HG03439 (cell line): ENCODE data around the gene FNDC3A.

Source experiments
- ATAC-seq: cut with Tn5 transposase; IDR thresholded peaks from one replicate; pipeline ENCODE4 v1.9.1; 2021; ENCODE audit warnings: mild to moderate bottlenecking, moderate library complexity; ENCODE audit not compliant: unreplicated experiment

Gene FNDC3A

DNA sequence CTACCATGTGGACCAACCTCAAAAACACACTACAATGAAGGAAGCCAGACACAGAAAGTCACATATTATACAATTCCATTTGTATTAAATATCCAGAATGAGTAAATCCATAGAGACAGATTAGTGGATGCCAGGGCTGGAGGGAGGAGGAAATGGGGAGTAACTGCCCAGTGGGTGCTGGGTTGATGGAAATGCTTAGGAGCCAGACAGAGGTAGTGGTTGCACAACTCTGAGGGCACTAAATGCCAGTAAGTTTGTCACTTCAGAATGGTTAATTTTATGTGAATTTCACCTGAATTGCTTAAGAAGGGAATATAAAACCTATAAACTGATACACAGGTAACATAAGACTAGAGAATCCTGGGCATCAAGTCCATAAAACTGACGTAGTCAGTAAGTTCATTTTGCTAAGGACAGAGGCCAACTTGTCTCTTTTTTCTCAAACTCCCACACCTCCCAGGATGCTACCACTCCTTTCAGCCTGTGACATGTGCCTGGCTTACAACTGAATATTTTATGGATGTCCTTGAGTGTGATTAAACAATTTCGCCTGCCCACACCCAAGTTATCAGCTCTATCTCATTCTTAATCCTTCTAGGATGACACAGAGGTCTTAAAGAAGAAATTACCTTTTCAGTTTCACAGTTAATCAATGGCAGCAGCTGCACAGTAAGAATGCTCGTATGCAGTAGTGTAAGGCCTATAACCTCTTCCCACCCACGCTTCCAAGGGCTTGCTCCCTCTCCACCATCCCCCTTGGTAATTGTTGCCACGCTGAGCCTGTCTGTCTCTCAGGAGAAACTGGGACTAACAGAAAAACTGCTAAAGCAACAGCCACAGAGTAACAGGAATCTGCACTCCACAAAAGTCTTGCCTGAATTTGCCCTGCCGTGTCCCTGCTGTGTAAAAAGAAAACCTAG lies 238.5 kb downstream of the FNDC3A start:
- no peak for ATAC-seq

GRCh38 chr13:49214917-49215376 lies 239.2 kb downstream of the FNDC3A start:
- peak; percentile 47 for ATAC-seq

- ATAC-seq: no peak
Measured at GRCh38 chr13:49216334-49216733, 240.6 kb downstream of the FNDC3A start.

- ATAC-seq: no peak
Measured at GRCh38 chr13:49217962-49218492, 242.3 kb downstream of the FNDC3A start.

DNA sequence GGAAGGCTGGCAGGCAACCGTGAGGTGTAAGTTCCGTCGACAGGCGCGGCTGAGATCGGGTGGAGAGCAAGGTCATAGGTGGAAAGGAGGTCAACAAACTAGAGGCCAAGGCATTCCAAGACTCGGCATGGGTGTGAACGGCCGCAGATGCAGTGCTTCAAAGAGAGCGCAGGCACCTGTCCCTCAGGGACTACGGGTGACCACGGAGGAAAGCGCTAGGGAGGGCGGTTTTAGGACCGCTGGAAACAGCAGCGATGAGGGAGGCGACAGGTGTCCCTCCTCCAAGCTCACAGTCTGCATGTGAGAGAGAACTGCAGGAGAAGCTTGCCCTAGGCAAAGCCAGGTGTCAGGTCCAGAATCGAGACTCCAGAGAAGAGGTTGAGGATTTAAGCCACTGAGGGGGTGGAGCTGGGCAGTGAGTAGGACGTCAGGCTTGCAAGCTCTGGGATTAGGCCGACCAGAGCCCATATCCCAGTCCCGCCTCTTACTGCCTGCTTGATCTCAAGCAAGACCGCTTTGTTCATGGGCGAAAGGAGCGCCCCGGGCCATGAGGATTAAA lies 242.9 kb downstream of the FNDC3A start:
- no peak for ATAC-seq

GRCh38 chr13:49219647-49220035 lies 243.9 kb downstream of the FNDC3A start:
- ATAC-seq: no peak

- ATAC-seq: no peak
Measured at GRCh38 chr13:49220036-49220855, 244.5 kb downstream of the FNDC3A start, which contains the start of gene MLNR. MLNR (plus strand) TSS chr13:49220338; CDS start chr13:49220338, 0 bp downstream.

GRCh38 chr13:49220856-49221589 lies 245.3 kb downstream of the FNDC3A start:
- no peak for ATAC-seq

GRCh38 chr13:49221590-49221965 lies 245.9 kb downstream of the FNDC3A start:
- ATAC-seq: no peak

DNA sequence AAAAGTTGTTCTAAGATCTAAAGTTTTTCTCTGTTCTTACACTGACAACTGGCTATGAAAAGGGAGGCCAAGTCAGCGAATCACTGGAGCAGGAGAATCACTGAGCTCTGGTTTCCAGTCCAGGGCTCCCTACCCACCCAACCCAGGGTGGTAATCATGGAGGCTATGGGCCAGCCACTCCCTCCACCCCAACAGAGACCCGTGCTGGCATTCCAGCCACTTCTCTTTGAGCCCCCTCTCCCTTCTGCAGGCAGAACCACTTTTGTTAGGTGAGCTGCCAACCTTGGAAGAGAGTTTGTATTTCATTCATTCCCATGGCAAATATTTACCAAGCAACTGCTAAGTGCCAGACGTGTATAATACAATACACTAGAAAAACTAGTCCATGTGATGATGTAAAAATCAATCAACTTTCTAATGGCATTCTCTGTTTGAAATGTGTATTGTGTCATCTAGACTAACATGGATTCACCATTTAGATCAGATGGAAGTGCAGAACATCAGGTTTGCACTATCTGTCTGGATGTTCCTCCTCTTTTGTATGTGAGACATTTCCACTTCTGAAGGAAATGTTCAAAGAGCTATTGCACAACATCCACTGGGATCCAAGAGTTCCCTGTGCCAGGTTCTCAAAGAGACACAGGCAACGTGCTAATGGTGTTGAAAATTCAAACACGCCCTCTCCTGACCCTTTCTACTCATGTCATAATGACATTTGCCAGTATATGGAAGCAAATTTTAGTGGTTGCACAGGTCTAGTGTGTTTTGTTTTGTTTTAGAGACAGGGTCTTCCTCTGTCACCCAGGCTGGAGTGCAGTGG lies 249.7 kb downstream of the FNDC3A start:
- no peak for ATAC-seq

DNA sequence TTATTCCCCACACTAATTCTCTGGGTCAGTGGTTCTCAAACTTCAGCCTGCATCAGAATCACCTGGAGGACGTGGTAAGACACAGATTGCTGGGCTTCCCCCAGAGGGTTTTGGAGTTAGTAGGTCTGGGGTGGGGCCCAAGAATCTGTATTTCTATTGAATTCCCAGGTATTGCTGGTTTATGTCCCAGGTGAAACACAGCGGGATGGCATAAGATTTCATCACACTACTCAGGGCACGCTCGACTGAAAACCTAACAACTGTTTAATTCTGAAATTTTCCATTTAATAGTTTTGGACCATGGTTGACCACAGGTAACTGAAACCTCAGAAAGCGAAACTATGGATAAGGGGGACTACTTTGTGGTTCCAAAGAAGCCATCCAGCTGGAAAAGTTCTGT lies 250.9 kb downstream of the FNDC3A start:
- ATAC-seq: no peak

DNA sequence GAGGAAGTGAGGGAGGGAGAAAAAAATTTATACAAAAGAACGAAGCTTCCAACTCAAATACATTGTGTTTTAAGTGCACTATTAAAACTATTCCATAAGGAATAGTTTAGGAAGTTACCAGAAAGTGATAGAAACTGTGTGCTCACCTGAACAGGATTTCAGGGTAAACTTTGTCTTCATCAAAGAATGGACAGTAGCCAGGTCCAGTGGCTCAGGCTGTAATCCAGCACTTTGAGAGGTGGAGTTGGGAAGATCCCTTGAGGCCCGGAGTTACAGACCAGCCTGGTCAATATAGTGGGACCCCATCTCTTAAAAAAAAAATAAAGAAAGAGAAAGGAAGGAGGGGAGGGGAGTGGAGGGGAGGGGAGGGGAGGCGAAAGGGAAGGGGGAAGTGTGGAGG lies 259.0 kb downstream of the FNDC3A start:
- no peak for ATAC-seq

DNA sequence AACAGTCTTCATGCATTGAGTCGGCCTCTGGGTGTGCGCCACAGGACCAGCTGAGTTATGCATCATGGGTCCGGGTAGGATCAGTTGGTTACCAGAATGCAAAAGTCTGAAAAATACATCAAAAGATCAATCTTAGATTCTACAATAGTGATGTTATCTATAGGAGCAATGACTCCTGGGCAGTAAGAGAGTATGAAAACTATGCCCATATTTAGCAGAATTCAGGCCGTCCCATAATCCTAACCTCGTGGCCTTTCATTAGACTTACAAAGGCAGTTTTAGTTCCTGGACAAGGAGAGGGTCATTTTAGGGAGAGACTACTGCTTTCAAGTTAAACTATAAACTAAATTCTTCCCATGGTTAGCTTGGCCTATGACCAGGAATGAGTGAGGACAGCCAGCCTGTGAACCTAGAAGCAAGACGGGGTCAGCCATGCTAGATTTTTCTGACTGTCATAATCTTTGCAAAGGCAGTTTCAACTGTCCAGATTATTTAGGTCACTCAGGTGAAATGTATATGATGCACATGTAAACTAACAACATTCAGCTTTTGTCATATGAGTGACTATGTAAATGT lies 260.2 kb downstream of the FNDC3A start:
- ATAC-seq: no peak

DNA sequence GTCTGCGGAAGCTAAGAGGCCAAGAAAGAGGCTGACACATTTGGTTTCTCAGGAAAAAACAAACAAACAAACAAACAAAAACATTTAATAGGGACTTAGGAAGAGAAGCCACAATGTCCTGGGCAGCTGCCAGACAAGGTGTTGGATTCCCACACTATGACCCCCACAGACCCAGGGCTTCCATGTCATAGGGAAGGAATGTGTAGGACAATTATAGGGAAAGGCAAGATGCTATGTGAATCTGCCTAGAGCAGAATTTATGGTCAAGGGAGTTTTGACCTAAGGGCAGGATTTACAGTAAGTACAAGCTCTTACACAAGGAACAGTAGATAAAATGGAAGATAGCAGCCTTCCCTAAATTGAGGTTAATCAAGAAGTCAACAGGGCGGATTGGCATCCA lies 262.9 kb downstream of the FNDC3A start:
- ATAC-seq: no peak

- ATAC-seq: no peak
Measured at GRCh38 chr13:49240017-49240416, 264.3 kb downstream of the FNDC3A start.

- no peak for ATAC-seq
Measured at GRCh38 chr13:49241296-49241695, 265.6 kb downstream of the FNDC3A start.

DNA sequence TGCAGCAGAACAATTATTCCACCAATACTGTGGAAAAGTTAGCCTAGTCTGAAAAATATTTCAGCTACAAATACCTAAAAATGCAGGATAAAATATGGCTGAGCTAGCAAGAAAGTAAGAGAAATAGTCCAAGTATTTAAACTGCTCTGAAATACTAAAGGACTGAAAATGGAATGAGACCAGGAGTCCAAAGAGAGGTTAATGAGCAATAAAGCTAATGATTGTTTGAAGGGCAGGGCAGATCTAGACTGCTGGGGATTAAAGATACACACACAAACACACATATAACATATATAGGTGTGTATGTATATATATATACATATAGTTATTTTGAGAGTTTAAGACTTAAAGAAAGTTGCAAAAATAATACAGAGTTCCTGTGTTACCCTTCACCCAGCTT lies 269.4 kb downstream of the FNDC3A start:
- ATAC-seq: no peak

DNA sequence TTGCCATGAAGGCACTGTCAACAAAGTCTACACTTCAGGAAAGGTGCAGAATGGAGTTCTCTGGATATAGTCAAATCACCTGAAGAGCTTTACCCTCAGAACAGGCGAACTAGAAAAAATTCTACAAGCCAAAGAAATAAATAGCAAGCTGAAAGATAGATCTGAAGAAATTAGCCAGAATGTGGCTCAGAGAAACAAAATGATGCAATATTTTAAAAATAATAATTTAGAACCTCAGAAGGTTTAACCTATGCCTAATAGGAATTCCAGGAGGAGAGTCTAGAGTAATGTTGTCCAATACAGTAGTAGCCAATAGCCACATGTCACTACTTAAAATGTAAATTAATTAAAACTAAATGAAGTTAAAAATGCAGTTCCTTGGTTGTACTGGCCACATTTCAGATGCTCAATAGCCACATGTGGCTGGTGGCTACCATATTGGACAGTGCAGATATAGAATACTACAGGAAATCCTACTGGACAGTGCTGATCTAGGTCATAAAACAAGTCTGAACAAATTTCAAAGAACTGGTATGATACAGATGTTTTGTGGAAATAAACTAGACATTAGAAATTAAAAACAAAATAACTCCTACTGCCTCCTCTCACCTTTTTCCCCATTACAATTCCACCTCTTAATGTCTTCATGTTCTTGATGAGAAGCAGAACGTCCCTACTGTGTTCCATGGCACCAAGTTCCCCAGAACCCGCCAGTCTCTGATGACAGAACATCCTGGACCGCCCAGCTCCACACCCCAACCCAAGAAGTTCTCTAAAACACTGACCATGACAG lies 271.3 kb downstream of the FNDC3A start:
- ATAC-seq: peak; percentile 43
